ENCODE measurements around the gene ZNF492. TPM values are rescaled to one million over a fixed set of nuclear protein-coding genes. Genes with fewer than 3 reads are reported as not detected.

The ZNF492 gene
- 0.14 TPM for total RNA-seq

GRCh38 chr19:22633706-22634449 lies at the start of gene ZNF492:
TSS of gene ZNF492 (plus strand) at chr19:22634324. CDS start at chr19:22653400, 19,076 bp downstream.
- peak; percentile 88 for DNase-seq (ENCODE audit: low spot score)

GRCh38 chr19:22595422-22595821 lies 38.7 kb upstream of the ZNF492 start:
- DNase-seq (ENCODE audit: low spot score), result no peak

GRCh38 chr19:22595918-22596341 lies 38.2 kb upstream of the ZNF492 start:
- DNase-seq (ENCODE audit: low spot score), result no peak

GRCh38 chr19:22600690-22601648 lies 33.2 kb upstream of the ZNF492 start:
- no peak for DNase-seq (ENCODE audit: low spot score)

GRCh38 chr19:22601906-22602630 lies 32.1 kb upstream of the ZNF492 start:
- DNase-seq (ENCODE audit: low spot score), result no peak

GRCh38 chr19:22602631-22603272 lies 31.4 kb upstream of the ZNF492 start:
- DNase-seq (ENCODE audit: low spot score), result no peak

GRCh38 chr19:22603518-22604440 lies 30.3 kb upstream of the ZNF492 start:
- DNase-seq (ENCODE audit: low spot score), result no peak

GRCh38 chr19:22604571-22605274 lies 29.4 kb upstream of the ZNF492 start:
- DNase-seq (ENCODE audit: low spot score), result no peak

GRCh38 chr19:22605275-22606211 lies 28.6 kb upstream of the ZNF492 start:
- DNase-seq (ENCODE audit: low spot score), result no peak

GRCh38 chr19:22606212-22606553 lies 27.9 kb upstream of the ZNF492 start:
- no peak for DNase-seq (ENCODE audit: low spot score)

- DNase-seq (ENCODE audit: low spot score), result no peak
These were observed 27.0 kb upstream of the ZNF492 start for GRCh38 chr19:22606954-22607652.

- no peak for DNase-seq (ENCODE audit: low spot score)
These were observed 26.3 kb upstream of the ZNF492 start for GRCh38 chr19:22607653-22608430.

GRCh38 chr19:22608441-22608840 lies 25.7 kb upstream of the ZNF492 start:
- no peak for DNase-seq (ENCODE audit: low spot score)

- DNase-seq (ENCODE audit: low spot score), result no peak
These were observed 24.5 kb upstream of the ZNF492 start for GRCh38 chr19:22609630-22610029.

- DNase-seq (ENCODE audit: low spot score), result no peak
These were observed 24.0 kb upstream of the ZNF492 start for GRCh38 chr19:22610121-22610520.

- DNase-seq (ENCODE audit: low spot score), result no peak
These were observed 21.8 kb upstream of the ZNF492 start for GRCh38 chr19:22612316-22612715.

- no peak for DNase-seq (ENCODE audit: low spot score)
These were observed 17.5 kb upstream of the ZNF492 start for GRCh38 chr19:22616659-22617058.

All from mucosa of gallbladder (tissue), 1 donor.